T-helper 2 cell treated with Interferon-gamma antibody and Interleukin-4, amounts not matched to agents 100 ng/mL and 5 ng/mL, for 36 hours (primary cell): Measurements from ENCODE around the gene ANKS1A. TPM values are rescaled to one million over a fixed set of nuclear protein-coding genes. Genes with fewer than 3 reads are reported as not detected.
"Not testable (repeated sequence)": the region's sequence is repeated elsewhere in the genome, so short reads cannot be mapped to it uniquely, and the experiment has no call there.

Source experiments
- intact Hi-C: fragments of 100-400 bp; cut with micrococcal nuclease; formaldehyde crosslinking; loops from one replicate; pipeline ENCODE4 v1.15.1; 2023
- total RNA-seq: library from RNA; stranded (reverse); gene quantifications from 2 replicates; pipeline ENCODE4 v1.2.3, GENCODE V29; 2022

ANKS1A gene
- total RNA-seq, 1 donor from 2014 or later, result 6.8 TPM

GRCh38 chr6:35093118-35093445, 204.0 kb downstream of the ANKS1A start:
- intact Hi-C loops, result no loop called here

DNA sequence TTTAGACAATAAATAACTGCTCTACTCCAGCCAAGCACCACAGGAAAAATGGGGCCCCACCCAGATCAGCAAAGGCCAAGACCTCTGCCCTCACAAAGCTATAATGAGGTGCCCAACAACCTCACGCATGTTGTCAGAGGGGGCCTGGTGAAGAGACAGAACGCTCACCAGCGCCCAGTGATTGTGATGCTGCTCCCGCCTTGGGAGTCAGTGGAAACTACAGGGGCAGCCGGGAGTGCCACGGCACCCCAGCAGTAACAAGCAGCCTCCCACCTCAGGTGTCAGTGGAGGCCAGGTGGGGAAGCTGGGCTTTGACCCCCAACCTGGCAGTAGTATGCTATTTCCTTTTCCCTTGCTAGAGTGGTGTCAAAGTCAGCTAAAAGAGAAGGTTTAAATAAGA, 204.7 kb downstream of the ANKS1A start:
- intact Hi-C loops, result no loop called here

GRCh38 chr6:35094183-35094582, 205.1 kb downstream of the ANKS1A start:
- intact Hi-C loops, result no loop called here

GRCh38 chr6:35096129-35096862, 207.2 kb downstream of the ANKS1A start:
- intact Hi-C loops, result no loop called here

DNA sequence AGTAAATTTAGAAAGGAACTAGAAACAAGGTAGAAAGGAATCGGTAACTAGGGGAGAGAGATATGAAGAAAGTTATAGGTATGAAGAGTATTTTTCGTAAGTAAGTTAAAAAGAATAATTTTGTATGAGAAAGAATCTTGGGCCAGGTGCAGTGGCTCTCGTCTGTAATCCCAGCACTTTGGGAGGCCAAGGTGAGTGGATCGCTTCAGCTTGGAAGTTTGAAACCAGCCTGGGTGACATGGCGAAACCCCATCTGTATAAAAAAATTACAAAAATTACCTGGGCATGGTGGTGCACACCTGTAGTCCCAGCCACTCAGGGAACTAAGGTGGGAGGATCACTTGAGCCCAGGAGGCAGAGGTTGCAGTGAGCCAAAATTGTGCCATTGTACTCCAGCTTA, 210.1 kb downstream of the ANKS1A start:
- intact Hi-C loops, result no loop called here

DNA sequence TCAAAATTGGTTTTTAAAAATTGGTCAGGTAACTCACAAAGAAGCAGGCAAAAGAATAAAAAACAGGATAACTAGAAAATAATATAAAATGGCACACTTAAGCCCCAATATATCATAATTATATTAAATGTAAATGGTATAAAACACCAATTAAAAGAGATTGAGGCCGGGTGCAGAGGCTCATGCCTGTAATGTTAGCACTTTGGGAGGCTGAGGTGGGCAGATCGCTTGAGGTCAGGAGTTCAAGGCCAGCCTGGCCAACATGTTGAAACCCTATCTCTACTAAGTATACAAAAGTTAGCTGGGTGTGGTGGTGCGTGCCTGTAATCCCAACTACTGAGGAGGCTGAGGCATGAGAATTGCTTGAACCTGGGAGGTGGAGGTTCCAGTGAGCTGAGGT, 216.0 kb downstream of the ANKS1A start:
- intact Hi-C loops, result no loop called here

GRCh38 chr6:35106061-35106460, 217.0 kb downstream of the ANKS1A start:
- intact Hi-C loops, result not testable (repeated sequence)

GRCh38 chr6:35107208-35107607, 218.2 kb downstream of the ANKS1A start:
- intact Hi-C loops, result not testable (repeated sequence)

DNA sequence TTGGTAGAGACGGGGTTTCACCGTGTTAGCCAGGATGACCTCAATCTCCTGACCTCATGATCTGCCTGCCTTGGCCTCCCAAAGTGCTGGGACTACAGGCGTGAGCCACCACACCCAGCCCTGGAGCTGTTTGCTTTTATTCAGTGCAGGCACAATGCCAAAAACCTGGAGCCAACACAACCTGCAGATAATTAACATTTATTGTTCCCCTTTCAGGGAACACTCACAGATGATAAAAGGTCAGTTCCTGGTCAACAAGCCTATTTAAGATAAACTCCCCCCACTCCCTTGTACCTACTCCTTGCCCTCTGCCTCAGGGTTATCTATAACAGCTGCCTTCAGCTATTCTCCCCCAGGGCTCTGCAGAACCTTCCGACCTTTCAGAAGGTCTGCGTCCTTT, 218.7 kb downstream of the ANKS1A start:
- intact Hi-C loops, result not testable (repeated sequence)

- intact Hi-C loops, result no loop called here
Observed at GRCh38 chr6:35108309-35108885, 219.3 kb downstream of the ANKS1A start.

GRCh38 chr6:35120746-35121145, 231.7 kb downstream of the ANKS1A start:
- intact Hi-C loops, result no loop called here

DNA sequence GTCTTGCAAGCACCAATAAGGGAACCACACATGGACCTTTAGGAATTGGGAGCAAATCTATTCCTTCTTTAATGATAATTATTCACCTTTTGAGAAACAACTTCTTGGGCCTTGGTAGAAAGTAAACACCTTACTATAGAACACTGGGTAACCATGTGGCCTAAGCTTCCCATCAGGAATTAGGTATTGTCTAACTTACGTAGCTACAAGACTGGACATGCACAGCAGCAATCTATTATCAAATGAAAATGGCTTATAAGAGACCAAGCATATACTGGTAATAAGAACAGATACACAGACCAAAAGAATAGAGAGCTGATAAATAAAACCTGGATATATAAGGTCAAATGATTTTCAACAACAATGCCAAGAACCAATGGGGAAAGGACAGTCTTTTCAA, 235.3 kb downstream of the ANKS1A start:
- intact Hi-C loops, result no loop called here

DNA sequence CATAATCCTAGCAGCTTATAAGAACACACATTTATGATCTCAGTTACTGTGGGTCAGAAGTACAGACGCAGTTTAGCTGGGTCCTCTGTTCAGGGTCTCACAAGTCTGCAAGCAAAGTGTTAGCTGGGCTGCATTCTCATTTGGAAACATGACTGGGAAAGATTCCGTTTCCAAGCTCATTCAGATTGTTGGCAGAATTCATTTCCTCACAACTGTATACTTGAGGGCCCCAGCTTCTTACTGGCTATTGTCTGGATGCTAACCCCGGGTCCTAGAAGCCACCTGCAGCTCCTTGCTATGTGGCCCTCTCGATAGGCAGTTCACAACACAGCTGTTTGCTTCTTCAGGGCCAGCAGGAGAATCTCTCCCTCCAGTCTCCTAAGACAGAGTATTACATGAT, 239.0 kb downstream of the ANKS1A start:
- intact Hi-C loops, result no loop called here

DNA sequence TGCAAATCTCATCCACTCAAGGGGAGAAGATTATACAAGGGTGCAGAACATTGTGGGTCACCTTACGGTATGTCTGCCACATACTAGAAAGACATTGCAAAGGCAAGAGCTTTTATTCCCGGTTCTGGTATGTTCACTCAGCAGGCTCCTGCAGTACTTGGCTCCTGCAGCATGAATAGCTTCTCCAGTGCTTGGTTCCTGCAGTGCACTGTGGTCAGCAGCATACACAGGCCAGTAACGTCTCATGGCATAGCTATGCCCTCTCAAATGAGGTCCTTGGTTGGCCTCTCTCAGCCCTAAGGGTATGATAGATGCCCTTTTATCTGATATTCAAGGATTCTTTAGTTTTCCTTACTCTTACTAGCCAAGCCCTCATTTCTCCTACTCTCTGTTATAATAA, 239.4 kb downstream of the ANKS1A start:
- intact Hi-C loops, result no loop called here

GRCh38 chr6:35136185-35136584, 247.1 kb downstream of the ANKS1A start:
- intact Hi-C loops, result no loop called here

DNA sequence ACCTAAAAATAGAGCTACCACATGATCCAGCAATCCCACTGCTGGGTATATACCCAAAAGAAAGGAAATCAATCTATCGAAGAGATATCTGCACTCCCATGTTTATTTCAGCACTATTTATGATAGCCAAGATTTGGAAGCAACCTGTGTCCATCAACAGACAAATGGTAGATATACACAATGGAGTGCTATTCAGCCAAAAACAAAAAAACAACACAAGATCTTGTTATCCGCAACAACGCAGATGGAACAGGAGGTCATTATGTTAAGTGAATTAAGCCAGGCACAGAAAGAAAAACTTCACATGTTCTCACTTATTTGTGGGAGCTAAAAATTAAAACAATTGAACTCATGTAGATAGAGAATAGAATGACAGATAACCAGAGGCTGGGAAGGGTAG, 249.1 kb downstream of the ANKS1A start:
- intact Hi-C loops, result not testable (repeated sequence)

DNA sequence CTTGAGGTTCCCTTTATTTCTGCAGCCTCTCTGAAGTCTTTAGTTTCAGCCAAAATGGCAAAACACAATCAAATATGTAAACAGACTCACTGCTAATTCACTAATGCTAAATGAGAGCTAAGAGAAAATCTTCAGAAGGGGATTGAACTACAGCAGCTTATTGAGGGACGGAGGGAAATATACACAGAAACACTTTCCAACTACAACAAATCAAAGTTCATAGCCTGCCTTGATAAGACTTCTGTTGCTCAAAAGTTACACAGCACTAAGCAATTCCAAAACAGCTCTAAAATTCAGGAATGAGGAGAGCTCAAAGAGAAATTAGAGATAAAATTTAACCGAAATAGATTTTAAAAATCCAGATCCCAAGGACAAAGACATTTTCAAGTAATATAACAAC, 250.4 kb downstream of the ANKS1A start:
- intact Hi-C loops, result no loop called here

DNA sequence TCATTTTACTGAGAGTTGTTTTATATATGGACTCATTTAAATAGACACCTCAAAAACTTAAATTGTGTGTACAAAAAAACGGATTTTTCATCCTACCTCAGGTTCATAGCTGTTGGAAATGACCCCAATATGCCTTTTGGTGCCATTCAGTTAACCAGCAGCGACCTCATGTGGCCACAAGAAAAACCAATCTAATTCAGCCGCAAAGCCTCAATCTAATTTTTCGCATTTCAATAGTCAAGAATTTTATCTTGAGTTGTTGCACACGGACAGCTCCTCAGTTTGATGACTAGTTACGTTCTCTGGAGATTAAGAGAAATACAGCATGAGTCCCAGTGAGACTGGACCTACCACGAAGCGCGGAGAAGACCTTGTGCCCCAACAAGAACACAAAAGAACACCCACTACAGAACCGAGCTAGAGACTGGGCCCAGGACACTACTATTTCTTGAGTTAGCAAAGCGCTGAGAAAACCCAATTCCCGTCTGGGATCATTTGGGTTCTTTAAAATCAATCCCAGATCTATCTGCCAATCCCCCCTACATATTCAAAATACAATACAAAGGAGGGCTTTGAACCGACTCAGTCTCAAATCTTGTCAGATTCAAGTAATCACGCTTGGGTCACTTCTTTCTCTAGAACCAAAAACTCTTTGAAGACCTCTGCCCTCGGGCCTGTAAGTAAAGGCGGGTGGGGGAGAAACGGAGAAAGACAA, 251.0 kb downstream of the ANKS1A start:
- intact Hi-C loops, result loop anchor here (1.0 to 10.0 kb wide), 3 partner anchors 65 to 154 kb away; no protein-coding TSS in a partner anchor

- intact Hi-C loops, result loop anchor here (1.0 to 10.0 kb wide), 3 partner anchors 64 to 154 kb away; no protein-coding TSS in a partner anchor
Observed at GRCh38 chr6:35140639-35141006, 251.6 kb downstream of the ANKS1A start.
